Measurements from ENCODE around the gene PLSCR2. TPM values are rescaled to one million over a fixed set of nuclear protein-coding genes. Genes with fewer than 3 reads are reported as not detected.
A peak's percentile ranks its signal among the peaks of the same experiment; 100 is the strongest.
"Not testable (repeated sequence)": the region's sequence is repeated elsewhere in the genome, so short reads cannot be mapped to it uniquely, and the experiment has no call there.

Gene PLSCR2
- total RNA-seq, 6 experiments from 2014 or later = not detected

DNA sequence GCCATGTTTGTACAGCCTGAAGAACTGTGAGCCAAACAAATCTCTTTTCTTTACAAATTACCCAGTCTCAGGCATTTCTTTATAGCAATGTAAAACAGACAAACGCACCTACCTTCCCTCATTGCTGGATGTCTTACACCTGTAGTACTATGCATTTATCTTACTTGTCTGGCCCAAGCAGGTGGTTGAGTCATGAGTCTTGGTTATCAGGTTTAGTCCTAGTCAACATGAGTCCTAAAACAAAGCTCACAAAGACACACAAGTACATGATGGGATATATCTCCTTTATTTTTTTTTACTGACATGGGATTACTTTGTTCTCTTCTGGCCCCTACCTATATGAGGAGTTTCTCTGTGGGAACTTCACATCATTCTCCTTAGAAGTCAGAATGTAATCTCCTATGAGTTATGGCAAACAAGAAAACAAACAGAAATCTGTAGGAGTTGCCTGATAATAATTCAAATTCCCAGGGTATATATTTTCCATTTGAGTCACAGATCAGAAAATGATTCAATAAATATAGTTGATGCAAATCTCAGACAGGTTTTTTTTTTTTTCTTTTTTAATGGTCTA, 33.6 kb upstream of the PLSCR2 start:
- TF ChIP-seq POLR2A (IDR thresholded peaks at IDR 0.05) = no peak
- TF ChIP-seq, protein P1, sequence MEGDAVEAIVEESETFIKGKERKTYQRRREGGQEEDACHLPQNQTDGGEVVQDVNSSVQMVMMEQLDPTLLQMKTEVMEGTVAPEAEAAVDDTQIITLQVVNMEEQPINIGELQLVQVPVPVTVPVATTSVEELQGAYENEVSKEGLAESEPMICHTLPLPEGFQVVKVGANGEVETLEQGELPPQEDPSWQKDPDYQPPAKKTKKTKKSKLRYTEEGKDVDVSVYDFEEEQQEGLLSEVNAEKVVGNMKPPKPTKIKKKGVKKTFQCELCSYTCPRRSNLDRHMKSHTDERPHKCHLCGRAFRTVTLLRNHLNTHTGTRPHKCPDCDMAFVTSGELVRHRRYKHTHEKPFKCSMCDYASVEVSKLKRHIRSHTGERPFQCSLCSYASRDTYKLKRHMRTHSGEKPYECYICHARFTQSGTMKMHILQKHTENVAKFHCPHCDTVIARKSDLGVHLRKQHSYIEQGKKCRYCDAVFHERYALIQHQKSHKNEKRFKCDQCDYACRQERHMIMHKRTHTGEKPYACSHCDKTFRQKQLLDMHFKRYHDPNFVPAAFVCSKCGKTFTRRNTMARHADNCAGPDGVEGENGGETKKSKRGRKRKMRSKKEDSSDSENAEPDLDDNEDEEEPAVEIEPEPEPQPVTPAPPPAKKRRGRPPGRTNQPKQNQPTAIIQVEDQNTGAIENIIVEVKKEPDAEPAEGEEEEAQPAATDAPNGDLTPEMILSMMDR (IDR thresholded peaks at IDR 0.05) = no peak
- Histone ChIP-seq H3K27ac (no peak overlapping the region), H3K4me3 (no peak overlapping the region), H3K9me3 (no peaks in the 10 kb centered on the region), H3K36me3 (no peaks in the 10 kb centered on the region), H3K4me1 (peaks cover 0 to 10% (median 0%) of the 10 kb centered on the region in 4 donors), H3K27me3 (no peaks in the 10 kb centered on the region)
- DNase-seq = no peak
- WGBS (ENCODE audit: insufficient coverage, low coverage, low lambda C conversion rate, missing lambda C conversion rate) = 83% methylated on average over 1 of the region's 1 CpG
- no peak for ATAC-seq
- intact Hi-C loops (cut with DNase I) = no loop called here

DNA sequence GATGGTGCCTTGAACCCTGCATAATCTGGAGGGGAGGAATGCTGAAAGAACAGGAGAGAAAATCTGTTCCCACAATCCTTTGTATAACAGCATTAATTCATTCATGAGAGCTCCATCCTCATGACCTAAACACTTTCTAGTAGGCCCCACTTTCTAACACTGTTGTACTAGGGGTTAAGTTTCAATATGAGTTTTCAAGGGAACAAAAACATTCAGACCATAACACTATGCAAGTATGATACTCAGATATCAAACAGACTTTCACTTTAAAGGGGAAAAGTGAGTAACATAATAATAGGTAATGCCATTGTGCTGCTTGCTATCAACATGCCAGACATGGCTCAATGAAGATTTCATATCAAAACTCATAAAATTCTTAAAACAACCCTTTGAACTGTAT, 32.4 kb upstream of the PLSCR2 start:
- no peak overlapping the region for H3K27ac ChIP-seq
- no peaks in the 10 kb centered on the region for H3K27me3 ChIP-seq
- DNase-seq (no peak), ATAC-seq (no peak)
- TF ChIP-seq, protein P1 (IDR thresholded peaks at IDR 0.05) = no peak
- TF ChIP-seq POLR2A (IDR thresholded peaks at IDR 0.05) = no peak
- H3K4me1 ChIP-seq = peaks cover 0 to 10% (median 0%) of the 10 kb centered on the region in 4 donors
- intact Hi-C loops (cut with DNase I) = no loop called here
- no peaks in the 10 kb centered on the region for H3K36me3 ChIP-seq
- H3K4me3 ChIP-seq = no peak overlapping the region
- no peaks in the 10 kb centered on the region for H3K9me3 ChIP-seq

DNA sequence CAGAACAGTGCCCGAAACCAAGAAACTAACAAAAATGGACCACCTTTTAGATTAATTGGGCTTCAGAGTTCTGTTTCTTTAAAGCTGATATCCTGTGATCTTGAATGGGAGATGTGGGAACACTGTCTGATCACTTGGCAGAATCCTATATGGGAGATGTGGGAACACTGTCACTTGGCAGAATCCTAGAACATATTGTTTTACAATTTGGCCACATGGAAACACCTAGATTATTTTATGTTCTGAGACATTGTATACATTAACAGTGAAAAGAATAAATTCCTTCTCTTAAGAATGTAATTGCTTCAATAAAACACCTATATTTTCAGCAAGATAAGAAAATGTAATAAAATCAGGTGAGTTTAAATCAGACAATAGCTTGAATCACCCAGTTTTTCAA, 30.3 kb upstream of the PLSCR2 start:
- no peak overlapping the region for H3K4me3 ChIP-seq
- no peaks in the 10 kb centered on the region for H3K36me3 ChIP-seq
- no peaks in the 10 kb centered on the region for H3K9me3 ChIP-seq
- H3K27ac ChIP-seq = no peak overlapping the region
- TF ChIP-seq, protein P1 (IDR thresholded peaks at IDR 0.05) = no peak
- TF ChIP-seq POLR2A (IDR thresholded peaks at IDR 0.05) = no peak
- H3K4me1 ChIP-seq = no peaks in the 10 kb centered on the region
- DNase-seq = no peak
- H3K27me3 ChIP-seq = no peaks in the 10 kb centered on the region
- intact Hi-C loops (cut with DNase I) = no loop called here
- ATAC-seq = no peak
- 45% methylated on average over 1 of the region's 1 CpG for WGBS (ENCODE audit: insufficient coverage, low coverage, low lambda C conversion rate, missing lambda C conversion rate)

DNA sequence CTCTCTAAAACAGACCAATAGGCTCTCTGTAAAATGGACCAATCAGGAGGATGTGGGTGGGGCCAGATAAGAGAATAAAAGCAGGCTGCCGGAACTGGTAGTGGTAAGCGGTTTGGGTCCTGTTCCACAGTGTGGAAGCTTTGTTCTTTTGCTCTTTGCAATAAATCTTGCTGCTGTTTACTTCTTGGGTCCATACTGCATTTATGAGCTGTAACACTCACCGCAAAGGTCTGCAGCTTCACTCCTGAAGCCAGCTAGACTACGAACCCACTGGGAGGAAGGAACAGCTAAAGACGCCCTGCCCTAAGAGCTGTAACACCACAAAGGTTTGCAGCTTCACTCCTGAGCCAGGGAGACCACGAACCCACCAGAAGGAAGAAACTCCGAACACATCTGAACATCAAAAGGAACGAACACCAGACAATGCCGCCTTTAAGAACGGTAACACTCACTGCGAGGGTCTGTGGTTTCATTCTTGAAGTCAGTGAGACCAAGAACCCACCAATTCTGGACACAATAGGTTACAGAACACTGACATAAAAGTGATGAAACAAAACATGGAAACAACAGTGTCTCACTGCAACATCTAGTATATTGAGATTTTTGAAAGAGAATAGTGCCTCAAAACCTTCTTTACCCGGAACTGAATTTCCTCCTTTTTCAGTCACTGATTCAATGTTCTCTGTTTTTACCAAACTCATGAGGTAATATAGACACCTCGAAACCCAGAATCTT, 28.8 kb upstream of the PLSCR2 start:
- no peak for DNase-seq
- 69% methylated on average over 10 of the region's 13 CpGs for WGBS (ENCODE audit: insufficient coverage, low coverage, low lambda C conversion rate, missing lambda C conversion rate)
- no peak for ATAC-seq
- intact Hi-C loops (cut with DNase I) = no loop called here
- Histone ChIP-seq H3K9me3 (no peaks in the 10 kb centered on the region), H3K27ac (no peak overlapping the region), H3K4me1 (no peaks in the 10 kb centered on the region), H3K4me3 (no peak overlapping the region), H3K36me3 (no peaks in the 10 kb centered on the region), H3K27me3 (no peaks in the 10 kb centered on the region)
- no peak for TF ChIP-seq POLR2A (IDR thresholded peaks at IDR 0.05)
- TF ChIP-seq, protein P1 (IDR thresholded peaks at IDR 0.05) = no peak

DNA sequence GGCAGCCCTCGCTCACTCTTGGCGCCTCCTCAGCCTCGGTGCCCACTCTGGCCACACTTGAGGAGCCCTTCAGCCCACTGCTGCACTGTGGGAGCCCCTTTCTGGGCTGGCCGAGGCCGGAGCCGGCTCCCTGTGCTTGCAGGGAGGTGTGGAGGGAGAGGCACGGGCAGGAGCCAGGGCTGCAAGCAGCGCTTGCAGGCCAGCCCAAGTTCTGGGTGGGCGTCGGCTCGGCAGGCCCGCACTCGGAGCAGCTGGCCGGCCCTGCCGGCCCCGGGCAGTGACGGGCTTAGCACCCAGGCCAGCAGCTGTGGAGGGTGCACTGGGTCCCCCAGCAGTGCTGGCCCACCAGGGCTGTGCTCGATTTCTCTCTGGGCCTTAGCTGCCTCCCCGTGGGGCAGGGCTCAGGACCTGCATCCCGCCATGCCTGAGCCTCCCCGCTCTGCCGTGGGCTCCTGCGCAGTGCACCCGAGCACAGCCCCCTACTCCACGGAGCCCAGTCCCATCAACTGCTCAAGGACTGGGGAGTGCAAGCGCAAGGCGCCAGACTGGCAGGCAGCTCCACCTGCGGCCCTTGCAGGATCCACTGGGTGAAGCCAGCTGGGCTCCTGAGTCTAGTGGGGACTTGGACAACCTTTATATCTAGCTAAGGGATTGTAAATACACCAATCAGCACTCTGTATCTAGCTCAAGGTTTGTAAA, 27.9 kb upstream of the PLSCR2 start:
- H3K36me3 ChIP-seq; H3K9me3 ChIP-seq; ATAC-seq; H3K27ac ChIP-seq; H3K4me3 ChIP-seq; H3K4me1 ChIP-seq; intact Hi-C loops (cut with DNase I); H3K27me3 ChIP-seq: not testable (repeated sequence)
- peak in 1 of 3 donors; percentile 45 for DNase-seq
- WGBS (ENCODE audit: insufficient coverage, low coverage, low lambda C conversion rate, missing lambda C conversion rate) = 88% methylated on average over 3 of the region's 28 CpGs

Measured in right lobe of liver (tissue), 6 donors.